Brain microvascular endothelial cell (primary cell): Measurements from ENCODE around the gene SEMA3A.
"Not testable (repeated sequence)": the region's sequence is repeated elsewhere in the genome, so short reads cannot be mapped to it uniquely, and the experiment has no call there.

Experiments
- DNase-seq: peaks from one replicate; pipeline ENCODE4 v3.0.0-alpha.2; 2020
- H3K27ac ChIP-seq: fragments of 250-450 bp; sonication (Bioruptor Pico); 2 replicates; pipeline ENCODE4 v1.5.1; 2020; ENCODE audit warnings: mild to moderate bottlenecking, moderate library complexity
- H3K27me3 ChIP-seq: fragments of 250-450 bp; sonication (Bioruptor Pico); replicated peaks from 2 replicates; pipeline ENCODE4 v1.5.1; 2020; ENCODE audit warnings: mild to moderate bottlenecking
- H3K36me3 ChIP-seq: fragments of 250-450 bp; sonication (Bioruptor Pico); replicated peaks from 2 replicates; pipeline ENCODE4 v1.5.1; 2020; ENCODE audit warnings: mild to moderate bottlenecking
- H3K4me3 ChIP-seq: 2 replicates; pipeline ENCODE4 v1.5.1; 2011; ENCODE audit warnings: low read depth, mild to moderate bottlenecking, control low read depth, low read length, moderate library complexity
- CTCF ChIP-seq: IDR thresholded peaks from 2 replicates; pipeline ENCODE4 v1.5.1; 2011; ENCODE audit warnings: low read depth, mild to moderate bottlenecking, moderate library complexity, low read length, control low read depth, inconsistent platforms; ENCODE audit errors: missing control alignments
- in situ Hi-C: cut with HindIII; loops from 2 replicates; pipeline ENCODE4 v1.10.0; 2017; ENCODE audit warnings: low sequenced_read_pairs, low pct_ligation_motif_present

SEMA3A gene

GRCh38 chr7:84069033-84069432 lies 125.6 kb downstream of the SEMA3A start:
- no peak for DNase-seq
- Histone ChIP-seq H3K36me3 (no peaks in the 10 kb centered on the region), H3K27me3 (no peaks in the 10 kb centered on the region), H3K4me3 (no peak overlapping the region), H3K27ac (no peak overlapping the region)
- TF ChIP-seq CTCF: no peak
- in situ Hi-C loops: no loop called here

GRCh38 chr7:84062489-84062901 lies 132.1 kb downstream of the SEMA3A start:
- H3K36me3 ChIP-seq, in situ Hi-C loops, H3K27ac ChIP-seq, H3K4me3 ChIP-seq, DNase-seq, H3K27me3 ChIP-seq: not testable (repeated sequence)

GRCh38 chr7:84060760-84061261 lies 133.8 kb downstream of the SEMA3A start:
- H3K36me3 ChIP-seq: no peaks in the 10 kb centered on the region
- H3K4me3 ChIP-seq: no peak overlapping the region
- no peaks in the 10 kb centered on the region for H3K27me3 ChIP-seq
- no peak for TF ChIP-seq CTCF
- peak overlapping the region; percentile 62 for H3K27ac ChIP-seq
- DNase-seq: peak; percentile 11
- in situ Hi-C loops: no loop called here

DNA sequence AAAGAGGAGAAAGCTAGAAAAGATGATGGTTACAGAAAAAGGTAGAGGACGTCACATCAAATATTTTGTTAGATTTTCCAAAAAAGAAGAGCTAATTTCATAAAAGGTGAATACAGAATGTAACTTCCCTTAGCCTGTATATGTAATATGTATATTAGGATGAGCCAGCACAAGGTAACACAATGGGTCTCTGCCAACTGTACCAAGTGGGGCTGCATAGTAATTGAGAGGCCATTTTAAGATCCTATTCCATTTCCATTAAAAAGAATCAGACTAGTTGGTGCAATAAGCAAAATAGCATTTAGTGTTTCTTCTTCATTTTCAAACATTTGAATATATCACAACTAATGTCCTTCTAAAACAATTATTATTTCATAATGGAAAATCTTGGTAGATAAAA lies 134.6 kb downstream of the SEMA3A start:
- Histone ChIP-seq H3K27ac (peak overlapping the region; percentile 31), H3K27me3 (no peaks in the 10 kb centered on the region), H3K4me3 (no peak overlapping the region), H3K36me3 (no peaks in the 10 kb centered on the region)
- no peak for TF ChIP-seq CTCF
- in situ Hi-C loops: no loop called here
- DNase-seq: no peak

DNA sequence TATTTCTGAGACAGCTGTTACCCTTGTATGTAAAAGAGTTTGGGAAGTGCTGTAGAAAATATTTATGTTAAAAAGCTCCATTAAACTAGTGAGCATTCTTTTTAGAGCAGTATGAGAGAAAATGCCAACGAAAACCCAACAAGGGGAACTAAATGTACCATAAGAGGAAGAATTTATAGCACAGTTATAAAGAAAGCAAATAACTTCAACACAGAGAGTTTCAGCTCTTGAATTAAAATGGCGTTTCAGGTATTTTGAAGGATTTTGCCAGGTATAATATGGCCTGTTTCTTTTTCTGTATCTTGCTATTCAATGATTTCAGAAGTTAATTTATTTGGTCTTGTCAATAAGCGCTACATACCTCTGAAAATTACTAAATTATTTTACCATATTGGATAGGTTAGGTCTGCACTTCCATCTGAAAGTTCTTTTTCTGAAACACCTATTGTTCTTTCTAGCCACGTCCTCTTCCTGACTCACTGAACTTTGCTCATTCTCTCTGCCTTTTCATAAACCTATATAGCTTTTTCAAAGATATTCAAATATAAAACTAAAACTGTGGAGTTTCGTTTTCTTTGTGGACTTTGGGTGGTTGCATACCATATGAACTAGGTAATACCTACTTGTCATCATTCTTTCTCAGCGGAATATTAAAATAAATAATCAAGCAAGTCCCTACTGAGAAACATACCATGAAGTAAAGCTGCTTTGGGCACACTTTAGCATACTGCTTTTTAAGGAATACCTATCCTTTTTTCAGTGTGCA lies 136.1 kb downstream of the SEMA3A start:
- H3K27ac ChIP-seq: peak overlapping the region; percentile 77
- H3K36me3 ChIP-seq: no peaks in the 10 kb centered on the region
- H3K4me3 ChIP-seq: no peak overlapping the region
- no peak for TF ChIP-seq CTCF
- in situ Hi-C loops: no loop called here
- no peaks in the 10 kb centered on the region for H3K27me3 ChIP-seq
- DNase-seq: peak; percentile 34

- DNase-seq: no peak
- no peak overlapping the region for H3K27ac ChIP-seq
- H3K36me3 ChIP-seq: no peaks in the 10 kb centered on the region
- in situ Hi-C loops: no loop called here
- H3K27me3 ChIP-seq: no peaks in the 10 kb centered on the region
- TF ChIP-seq CTCF: no peak
- no peak overlapping the region for H3K4me3 ChIP-seq
These were observed 137.0 kb downstream of the SEMA3A start for GRCh38 chr7:84057576-84057975.
